ENCODE data around the gene PTGER4. TPM values are rescaled to one million over a fixed set of nuclear protein-coding genes. Genes with fewer than 3 reads are reported as not detected.
"Not testable (repeated sequence)": the region's sequence is repeated elsewhere in the genome, so short reads cannot be mapped to it uniquely, and the experiment has no call there.

PTGER4 gene
- total and polyA plus RNA-seq, 2 of the 8 experiments (the other 6 are each of a cell fraction or from before 2014, with no cell fraction given), result 0.76 to 1.2 TPM

DNA sequence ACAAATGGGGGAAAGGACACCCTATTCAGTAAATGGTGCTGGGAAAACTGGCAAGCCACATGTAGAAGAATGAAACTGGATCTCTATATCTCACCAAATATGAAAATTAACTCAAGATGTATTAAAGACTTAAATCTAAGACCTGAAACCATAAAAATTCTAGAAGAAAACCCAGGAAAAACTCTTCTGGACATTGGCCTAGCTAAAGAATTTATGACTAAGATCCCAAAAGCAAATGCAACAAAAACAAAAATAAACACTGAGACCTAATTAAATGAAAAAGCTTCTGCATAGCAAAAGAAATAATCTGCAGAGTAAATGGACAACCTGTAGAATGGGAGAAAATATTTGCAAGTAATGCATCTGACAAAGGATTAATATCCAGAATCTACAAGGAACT lies 23.6 kb upstream of the PTGER4 start:
- H3K27me3 ChIP-seq (replicated peaks in 1 of 4; ENCODE audit: control insufficient read depth in 3 of 4, extremely low read depth in 1 of 4, insufficient read depth in 3 of 4, low read length in 3 of 4); H2AFZ ChIP-seq (ENCODE audit: low read length); H4K20me1 ChIP-seq (replicated peaks in 1 of 2; ENCODE audit: control insufficient read depth in 1 of 2, insufficient read depth in 2 of 2, low read length in 2 of 2); DNase-seq (ENCODE audit: low read depth in 1 of 2, low spot score in 2 of 2); H3K27ac ChIP-seq (ENCODE audit: low read depth, low read length); H3K9ac ChIP-seq (replicated peaks in 1 of 4; ENCODE audit: extremely low read depth in 1 of 4, low read depth in 3 of 4, low read length in 3 of 4); H3K79me2 ChIP-seq (ENCODE audit: control insufficient read depth in 1 of 2, insufficient read depth in 2 of 2, low read length in 2 of 2); H3K4me1 ChIP-seq (replicated peaks in 1 of 4; ENCODE audit: control insufficient read depth in 3 of 4, insufficient read depth in 4 of 4, low read length in 3 of 4); H3K14ac ChIP-seq (ENCODE audit: insufficient read length); H3K9me3 ChIP-seq (ENCODE audit: insufficient read depth in 2 of 2, low read depth in 1 of 2, low read length in 1 of 2); H4K8ac ChIP-seq (ENCODE audit: extremely low read depth, insufficient read depth, low read length); H3K36me3 ChIP-seq (ENCODE audit: control insufficient read depth in 2 of 4, insufficient read depth in 4 of 4, low read length in 3 of 4); H3K79me1 ChIP-seq (ENCODE audit: low read depth, low read length); H3K56ac ChIP-seq (replicated peaks; ENCODE audit: insufficient read length, low read depth, low read length); H4K5ac ChIP-seq (ENCODE audit: insufficient read length, low read depth, low read length); H2BK15ac ChIP-seq (ENCODE audit: low read length); FAIRE-seq; H2BK5ac ChIP-seq (ENCODE audit: low read depth, low read length); H3K18ac ChIP-seq (ENCODE audit: extremely low read depth, low read length); H3K23ac ChIP-seq (ENCODE audit: insufficient read length); H2AK5ac ChIP-seq (ENCODE audit: low read depth, low read length); H2BK120ac ChIP-seq (replicated peaks; ENCODE audit: low read depth, low read length); H3K4me2 ChIP-seq (ENCODE audit: insufficient read depth in 1 of 2, low read depth in 2 of 2, low read length in 2 of 2); H2BK12ac ChIP-seq (ENCODE audit: low read depth, low read length); POLR2A ChIA-PET (ENCODE audit: partially characterized antibody); H3K23me2 ChIP-seq (ENCODE audit: low read depth, low read length); H4K91ac ChIP-seq (replicated peaks; ENCODE audit: insufficient read length, low read length); H3K4me3 ChIP-seq (ENCODE audit: extremely low read depth in 1 of 4, insufficient read depth in 2 of 4, low read depth in 3 of 4, low read length in 4 of 4); H3K4ac ChIP-seq (replicated peaks; ENCODE audit: insufficient read length, low read depth, low read length); H2BK20ac ChIP-seq (ENCODE audit: low read length): not testable (repeated sequence)
- CTCF ChIA-PET (ENCODE audit: partially characterized antibody), result interaction anchor here (1.4 kb wide), 1 partner anchor 10 kb away, joined by 3 read pairs; no protein-coding TSS in a partner anchor
